ENCODE data around the gene LUC7L3. TPM values are rescaled to one million over a fixed set of nuclear protein-coding genes. Genes with fewer than 3 reads are reported as not detected.
A peak's percentile ranks its signal among the peaks of the same experiment; 100 is the strongest.

LUC7L3 gene
- polyA plus RNA-seq, 2 of the 4 experiments (the other 2 are of a cell fraction) = 209 to 211 TPM

GRCh38 chr17:50689956-50690886 lies 29.2 kb upstream of the LUC7L3 start (continued):
- no peak for TF ChIP-seq CTCF (IDR thresholded peaks at IDR 0.05)
- no peak for TF ChIP-seq NFE2L2 (conservative IDR thresholded peaks at IDR 0.05; ENCODE audit: low read length)
- TF ChIP-seq USF2 (IDR thresholded peaks at IDR 0.05) = no peak
- TF ChIP-seq JUN (IDR thresholded peaks at IDR 0.05) = peak in 1 of 2 experiments; percentile 10; a peak in 1 of 5 replicates
- TF ChIP-seq ZFP36 (IDR thresholded peaks at IDR 0.05; ENCODE audit: borderline replicate concordance, partially characterized antibody) = no peak

- FAIRE-seq = no peak
These were observed 28.4 kb upstream of the LUC7L3 start for GRCh38 chr17:50690887-50691549.

More at GRCh38 chr17:50690887-50691549, 28.4 kb upstream of the LUC7L3 start:
- H3K4me2 ChIP-seq = peak overlapping the region; percentile 77
- ChIA-PET POLR2A (interaction anchor here (1.0 to 10.9 kb wide), 4 partner anchors 20 to 52 kb away, joined by 3 to 147 read pairs (median 37); partner anchors contain the start of gene LUC7L3), CTCF (interaction anchor here (0.8 to 52.6 kb wide), 5 partner anchors 11 to 208 kb away, joined by 3 to 2097 read pairs (median 753); partner anchors contain the start of genes ABCC3 and SPATA20)
- peak overlapping the region; percentile 97 to 98 for H3K27ac ChIP-seq
- H3K9me3 ChIP-seq = no peaks in the 10 kb centered on the region
- 36% methylated on average over 9 of the region's 9 CpGs for WGBS (ENCODE audit: missing lambda C conversion rate)
- ATAC-seq = no peak
- no peak overlapping the region for H3K4me3 ChIP-seq
- H3K4me1 ChIP-seq = peaks cover 98% of the 10 kb centered on the region
- TF ChIP-seq ATOH8 (CRISPR knock-in tag; IDR thresholded peaks at IDR 0.05; ENCODE audit: low read depth) (no peak), EP300 (IDR thresholded peaks at IDR 0.05) (no peak), CTCF (IDR thresholded peaks at IDR 0.05) (no peak), BHLHE40 (IDR thresholded peaks at IDR 0.05; ENCODE audit: low read depth, low read length) (no peak), HES2 (IDR thresholded peaks at IDR 0.05) (no peak), SREBF2 (IDR thresholded peaks at IDR 0.05) (no peak), ESRRA (IDR thresholded peaks at IDR 0.05; ENCODE audit: borderline replicate concordance, low read length) (no peak), CEBPB (IDR thresholded peaks at IDR 0.05) (0 out of 4 replicates have a peak, but pooled peaks of 1 of the 2 experiments have one; percentile 23)
- peak in 1 of 2 experiments; percentile 20 for DNase-seq (ENCODE audit: low read depth in 1 of 2, low spot score in 1 of 2)
